ENCODE data around the gene SIL1. TPM values are rescaled to one million over a fixed set of nuclear protein-coding genes. Genes with fewer than 3 reads are reported as not detected.

Gene SIL1
- total and polyA plus RNA-seq, 2 of the 8 experiments (the other 6 are each of a cell fraction or from before 2014, with no cell fraction given): 8.3 to 12.8 TPM

DNA sequence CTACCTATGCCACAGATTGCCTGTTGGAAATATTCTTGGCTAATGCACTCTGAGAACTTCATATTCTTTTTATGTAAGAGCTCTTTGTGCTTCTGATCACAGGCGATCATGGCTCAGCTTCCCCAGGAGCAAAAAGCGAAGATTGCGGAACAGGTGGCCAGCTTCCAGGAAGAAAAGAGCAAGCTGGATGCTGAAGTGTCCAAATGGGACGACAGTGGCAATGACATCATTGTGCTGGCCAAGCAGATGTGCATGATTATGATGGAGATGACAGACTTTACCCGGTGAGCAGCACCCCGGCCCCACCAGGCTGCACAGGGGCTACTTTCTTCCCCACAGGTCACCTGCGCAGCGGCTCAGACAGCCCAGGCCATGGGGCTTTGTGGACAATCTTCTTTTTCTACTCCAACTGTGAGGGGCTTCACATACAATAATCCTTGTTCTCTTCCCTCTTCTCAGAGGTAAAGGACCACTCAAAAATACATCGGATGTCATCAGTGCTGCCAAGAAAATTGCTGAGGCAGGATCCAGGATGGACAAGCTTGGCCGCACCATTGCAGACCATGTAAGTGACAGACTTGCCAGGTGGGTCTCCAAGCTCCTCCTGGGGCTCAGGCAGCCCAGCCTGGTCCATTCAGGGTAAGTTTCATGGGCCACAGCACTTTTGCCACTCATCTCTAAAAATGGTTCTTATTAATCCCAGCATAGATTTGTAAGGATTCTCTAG lies 267.6 kb downstream of the SIL1 start (continued):
- no peak for TF ChIP-seq CHD7 (IDR thresholded peaks at IDR 0.05; ENCODE audit: insufficient replicate concordance, low read length)
- TF ChIP-seq CHD1 (IDR thresholded peaks at IDR 0.05; ENCODE audit: low read depth, low read length): no peak
- TF ChIP-seq, protein P1, sequence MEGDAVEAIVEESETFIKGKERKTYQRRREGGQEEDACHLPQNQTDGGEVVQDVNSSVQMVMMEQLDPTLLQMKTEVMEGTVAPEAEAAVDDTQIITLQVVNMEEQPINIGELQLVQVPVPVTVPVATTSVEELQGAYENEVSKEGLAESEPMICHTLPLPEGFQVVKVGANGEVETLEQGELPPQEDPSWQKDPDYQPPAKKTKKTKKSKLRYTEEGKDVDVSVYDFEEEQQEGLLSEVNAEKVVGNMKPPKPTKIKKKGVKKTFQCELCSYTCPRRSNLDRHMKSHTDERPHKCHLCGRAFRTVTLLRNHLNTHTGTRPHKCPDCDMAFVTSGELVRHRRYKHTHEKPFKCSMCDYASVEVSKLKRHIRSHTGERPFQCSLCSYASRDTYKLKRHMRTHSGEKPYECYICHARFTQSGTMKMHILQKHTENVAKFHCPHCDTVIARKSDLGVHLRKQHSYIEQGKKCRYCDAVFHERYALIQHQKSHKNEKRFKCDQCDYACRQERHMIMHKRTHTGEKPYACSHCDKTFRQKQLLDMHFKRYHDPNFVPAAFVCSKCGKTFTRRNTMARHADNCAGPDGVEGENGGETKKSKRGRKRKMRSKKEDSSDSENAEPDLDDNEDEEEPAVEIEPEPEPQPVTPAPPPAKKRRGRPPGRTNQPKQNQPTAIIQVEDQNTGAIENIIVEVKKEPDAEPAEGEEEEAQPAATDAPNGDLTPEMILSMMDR (IDR thresholded peaks at IDR 0.05; ENCODE audit: control extremely low read depth in 1 of 3, insufficient read depth in 1 of 3, low read depth in 1 of 3, low read length in 3 of 3): no peak
- TF ChIP-seq CEBPB (IDR thresholded peaks at IDR 0.05; ENCODE audit: low read depth, low read length): no peak
- TF ChIP-seq CHD2 (IDR thresholded peaks at IDR 0.05; ENCODE audit: low read length): no peak
- no peak for TF ChIP-seq ZNF274 (IDR thresholded peaks at IDR 0.05; ENCODE audit: borderline replicate concordance, extremely low read depth, low read length)
- TF ChIP-seq RBBP5 (IDR thresholded peaks at IDR 0.05; ENCODE audit: borderline replicate concordance, low read depth, low read length): no peak
- no peak for TF ChIP-seq TCF12 (IDR thresholded peaks at IDR 0.05; ENCODE audit: low read depth, low read length)
